ENCODE results near the gene ARHGAP22. TPM values are rescaled to one million over a fixed set of nuclear protein-coding genes. Genes with fewer than 3 reads are reported as not detected.

The ARHGAP22 gene
- total and polyA plus RNA-seq, 2 of the 4 experiments (the other 2 are of a cell fraction), result 28.3 to 30.2 TPM

- no peak overlapping the region for H2AFZ ChIP-seq (replicated peaks; ENCODE audit: low read length, poor library complexity)
- dilution Hi-C loops (cut with HindIII; ENCODE audit: low sequenced_read_pairs, unreplicated experiment), result no loop called here
- intact Hi-C loops (cut with micrococcal nuclease), result loop anchor here (5.0 to 10.0 kb wide), 2 partner anchors 55 to 248 kb away; no protein-coding TSS in a partner anchor
- peak overlapping the region in 1 of 2 experiments; percentile 12; a peak in 1 of 4 replicates for H4K8ac ChIP-seq (ENCODE audit: low read depth in 2 of 2, low read length in 2 of 2)
- H3K56ac ChIP-seq (ENCODE audit: extremely low read depth, insufficient read depth, low read length), result no peak overlapping the region
- H3K79me1 ChIP-seq (ENCODE audit: low read depth in 1 of 2, low read length in 2 of 2), result peaks cover 0 to 42% of the 10 kb centered on the region in 2 experiments; a peak in 3 of 4 replicates
- BruUV-seq (replicated peaks), result no TSS peak
- H3K9me3 ChIP-seq (ENCODE audit: control insufficient read depth, insufficient read depth, low read length), result no peaks in the 10 kb centered on the region
- no peak overlapping the region for H2BK5ac ChIP-seq (ENCODE audit: low read depth, low read length, poor library complexity, severe bottlenecking)
- no peak overlapping the region for H4K5ac ChIP-seq (ENCODE audit: low read depth, low read length)
- no peak overlapping the region for H3K27ac ChIP-seq (ENCODE audit: insufficient read depth, low read length)
- no peak overlapping the region for H3K4me3 ChIP-seq (ENCODE audit: insufficient read depth, low read depth, low read length)
- no peaks in the 10 kb centered on the region for H3K36me3 ChIP-seq (ENCODE audit: control insufficient read depth, insufficient read depth, low read length)
- H3K4me2 ChIP-seq (ENCODE audit: low read depth, low read length), result no peak overlapping the region
- peak overlapping the region; percentile 28; the same call in 1 of the 3 replicates for H2BK15ac ChIP-seq (ENCODE audit: low read depth, low read length)
- 0 out of 2 replicates have a peak overlapping the region, but pooled peaks have one; percentile 11 for H2BK120ac ChIP-seq (ENCODE audit: low read depth, low read length)
- ChIA-PET POLR2A (ENCODE audit: unreplicated experiment) (no interaction called here), CTCF (interaction anchor here (2.1 to 5.4 kb wide), 2 partner anchors 46 kb away, joined by 12 to 48 read pairs; no protein-coding TSS in a partner anchor)
- no peak overlapping the region for H3K23ac ChIP-seq (ENCODE audit: low read depth, low read length)
- in situ Hi-C loops (cut with MboI; ENCODE audit: low sequenced_read_pairs), result no loop called here
- no peak overlapping the region for H3K9ac ChIP-seq (ENCODE audit: low read depth, low read length)
- ATAC-seq (ENCODE audit: low read depth), result no peak
- H3K14ac ChIP-seq (replicated peaks; ENCODE audit: low read depth, low read length), result no peak overlapping the region
- no peak overlapping the region; the same call in 1 of the 2 replicates for H4K91ac ChIP-seq (ENCODE audit: insufficient read depth, low read depth, low read length)
- DNase-seq, result no peak
- peak overlapping the region; percentile 69; the same call in 1 of the 2 replicates for H2AK5ac ChIP-seq (ENCODE audit: low read depth, low read length)
- H4K20me1 ChIP-seq (ENCODE audit: insufficient read depth, low read length), result no peaks in the 10 kb centered on the region
- H3K27me3 ChIP-seq (ENCODE audit: control insufficient read depth, insufficient read depth, low read length), result no peaks in the 10 kb centered on the region
- peak overlapping the region; percentile 35 for H2AK9ac ChIP-seq (replicated peaks; ENCODE audit: low read depth, low read length, poor library complexity)
- H3K4me1 ChIP-seq (ENCODE audit: control insufficient read depth, insufficient read depth, low read length), result peaks cover 32% of the 10 kb centered on the region
- TF ChIP-seq MAFK (IDR thresholded peaks at IDR 0.05; ENCODE audit: low read depth, low read length) (no peak), NFE2L2 (IDR thresholded peaks at IDR 0.05; ENCODE audit: low read depth, low read length) (no peak), BHLHE40 (IDR thresholded peaks at IDR 0.05; ENCODE audit: low read depth, low read length) (no peak), RFX5 (IDR thresholded peaks at IDR 0.05; ENCODE audit: low read depth, low read length) (no peak)
- H2BK20ac ChIP-seq (ENCODE audit: low read depth, low read length), result 0 out of 2 replicates have a peak overlapping the region, but pooled peaks have one; percentile 9
- 100% methylated on average over 3 of the region's 4 CpGs; no CpG with 5 or more reads in 1 of the 2 experiments for WGBS, 2 experiments (ENCODE audit: extremely low coverage in 2 of 2, insufficient read length in 1 of 2)
- H3K4ac ChIP-seq (ENCODE audit: low read depth, low read length), result peak overlapping the region; percentile 26; the same call in 1 of the 2 replicates
- no peak overlapping the region for H3K18ac ChIP-seq (ENCODE audit: low read depth, low read length)
- H3K9me1 ChIP-seq (ENCODE audit: insufficient read depth, low read length), result peaks cover 41% of the 10 kb centered on the region
Measured at GRCh38 chr10:48609899-48610584, 5.2 kb upstream of the ARHGAP22 start.

Data from IMR-90 (cell line).